ENCODE results near the gene ZNF581.

Gene ZNF581, protein sequence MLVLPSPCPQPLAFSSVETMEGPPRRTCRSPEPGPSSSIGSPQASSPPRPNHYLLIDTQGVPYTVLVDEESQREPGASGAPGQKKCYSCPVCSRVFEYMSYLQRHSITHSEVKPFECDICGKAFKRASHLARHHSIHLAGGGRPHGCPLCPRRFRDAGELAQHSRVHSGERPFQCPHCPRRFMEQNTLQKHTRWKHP

DNA sequence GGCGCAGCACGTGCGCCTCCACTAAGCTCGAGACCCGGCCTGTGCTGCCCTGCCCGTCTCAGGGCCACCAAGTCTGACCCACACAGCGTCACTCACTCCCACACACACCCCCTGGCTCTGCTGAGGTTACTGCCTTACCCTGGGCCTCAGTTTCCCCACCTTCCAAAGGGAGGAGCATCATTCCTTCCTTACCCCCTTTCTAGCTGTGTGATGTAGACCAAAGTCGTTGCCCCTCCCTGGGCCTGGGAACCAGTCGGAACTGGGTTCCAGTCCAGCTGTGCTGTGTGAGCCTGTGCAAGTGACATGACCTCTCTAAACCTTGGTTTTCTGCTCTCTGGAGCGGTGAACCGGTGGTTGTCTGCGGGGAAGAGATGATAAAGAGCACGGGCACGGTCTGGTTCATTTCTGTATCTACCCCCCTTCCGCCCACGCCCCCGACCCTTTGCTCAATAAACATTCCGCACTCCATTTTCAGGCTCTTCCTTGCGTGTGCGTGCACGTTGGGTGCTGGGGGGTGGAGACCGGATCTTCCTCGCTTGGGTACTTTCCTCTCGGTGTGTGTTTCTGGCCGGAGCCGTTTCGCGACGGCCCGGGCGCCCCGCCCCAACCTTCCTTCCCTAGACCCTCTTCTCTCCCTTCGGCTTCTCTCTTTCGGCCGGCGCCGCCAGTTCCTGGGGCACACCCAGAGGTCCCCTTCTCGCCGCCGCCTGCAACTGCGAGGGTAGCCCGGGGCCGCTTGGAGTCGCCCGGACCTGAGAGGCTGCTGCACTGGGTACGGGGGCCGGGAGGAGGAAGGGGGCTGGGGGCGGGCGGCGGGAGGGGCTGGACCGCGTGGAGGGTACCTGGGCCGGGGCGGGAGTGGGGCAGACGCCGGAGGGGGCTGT lies at the start of gene ZNF581:
Gene ZNF581, plus strand, starts transcription at position 647 of the 884 bp plus-strand sequence. CDS start 923 bp downstream, outside the sequence.
- DNase-seq: peak; percentile 78

DNA sequence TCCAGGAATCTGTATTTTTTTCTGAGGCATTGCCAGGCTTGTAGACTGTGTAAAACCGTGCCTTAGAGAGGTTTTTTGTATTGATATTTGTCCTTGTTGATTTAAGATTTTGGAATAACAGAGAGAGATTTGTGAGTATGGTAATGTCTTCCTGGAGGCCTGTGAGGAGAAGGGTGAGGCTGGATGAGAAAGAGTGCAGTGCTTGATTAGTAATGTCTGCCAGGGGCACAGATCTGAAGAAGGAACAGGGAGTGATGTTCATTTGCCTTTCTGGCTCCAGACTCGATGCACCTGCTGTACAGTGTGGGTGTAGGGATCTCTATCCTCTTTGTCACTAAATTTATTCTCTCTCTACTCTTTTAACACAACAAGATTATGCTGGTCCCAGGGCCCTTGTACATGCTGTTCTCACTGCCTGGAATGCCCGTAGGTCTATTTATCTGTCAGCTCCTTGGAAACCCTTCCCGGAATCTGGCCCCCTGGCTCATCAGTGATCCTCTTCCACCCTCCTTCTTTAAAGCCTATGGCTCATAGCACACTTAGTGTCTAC lies 48.4 kb upstream of the ZNF581 start:
- DNase-seq: no peak

DNA sequence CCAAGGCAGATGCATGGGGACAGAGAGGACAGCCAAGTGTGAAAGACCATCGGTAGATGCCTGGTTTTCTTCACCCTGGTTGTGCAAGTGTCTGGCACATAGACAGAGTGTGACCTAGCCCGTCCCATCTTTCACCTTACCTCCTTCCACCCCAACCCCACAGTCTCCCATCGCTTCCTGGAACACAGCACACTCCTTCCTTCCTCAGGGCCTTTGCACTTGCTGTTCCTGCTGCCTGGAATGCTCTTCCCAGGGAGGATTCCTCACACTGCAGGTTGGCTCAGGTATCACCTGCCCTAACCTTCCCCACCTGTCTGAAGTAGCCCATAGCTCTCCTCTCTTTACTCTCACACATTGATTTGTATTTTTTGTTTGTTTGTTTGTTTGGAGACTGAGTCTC lies 47.1 kb upstream of the ZNF581 start:
- DNase-seq: no peak

DNA sequence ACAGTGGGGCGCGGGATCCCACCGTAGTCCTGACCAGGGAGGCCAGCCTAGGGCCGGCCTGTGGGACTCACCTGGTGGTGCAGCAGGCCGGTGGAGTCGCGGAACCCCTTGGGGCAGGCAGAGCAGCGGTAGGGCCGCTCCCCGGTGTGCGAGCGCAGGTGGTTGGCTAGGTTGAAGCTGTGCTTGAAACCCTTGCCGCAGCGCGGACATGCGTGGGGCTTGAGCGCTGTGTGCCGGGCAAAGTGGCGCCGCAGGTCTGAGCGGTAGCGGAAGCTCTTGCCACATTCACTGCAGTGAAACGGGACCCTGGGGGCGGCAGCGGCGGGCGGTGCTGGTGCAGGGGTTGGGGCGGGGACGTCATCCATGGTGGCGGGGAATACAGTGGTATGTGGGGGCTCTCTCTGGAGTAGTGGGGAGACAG lies 45.9 kb upstream of the ZNF581 start:
- no peak for DNase-seq

DNA sequence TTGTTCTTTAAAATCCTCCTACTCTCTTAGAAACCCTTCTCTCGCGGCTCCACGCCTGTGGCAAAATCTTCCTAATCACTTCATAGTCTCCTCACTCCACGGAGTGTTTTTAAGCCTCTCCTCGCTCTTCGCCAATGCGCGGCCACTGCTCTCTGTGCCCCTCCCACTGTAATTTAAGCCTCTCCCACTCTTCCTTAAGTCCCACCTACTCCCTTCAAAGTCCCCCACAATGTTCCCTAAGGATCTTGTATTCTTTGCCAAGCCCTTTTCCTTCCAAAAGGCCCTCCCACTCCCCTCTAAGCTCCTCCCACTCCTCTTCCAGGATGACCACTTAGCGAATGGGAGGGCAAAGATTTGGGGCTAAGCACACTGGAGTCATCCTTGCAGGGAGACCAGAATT lies 45.4 kb upstream of the ZNF581 start:
- DNase-seq: no peak

DNA sequence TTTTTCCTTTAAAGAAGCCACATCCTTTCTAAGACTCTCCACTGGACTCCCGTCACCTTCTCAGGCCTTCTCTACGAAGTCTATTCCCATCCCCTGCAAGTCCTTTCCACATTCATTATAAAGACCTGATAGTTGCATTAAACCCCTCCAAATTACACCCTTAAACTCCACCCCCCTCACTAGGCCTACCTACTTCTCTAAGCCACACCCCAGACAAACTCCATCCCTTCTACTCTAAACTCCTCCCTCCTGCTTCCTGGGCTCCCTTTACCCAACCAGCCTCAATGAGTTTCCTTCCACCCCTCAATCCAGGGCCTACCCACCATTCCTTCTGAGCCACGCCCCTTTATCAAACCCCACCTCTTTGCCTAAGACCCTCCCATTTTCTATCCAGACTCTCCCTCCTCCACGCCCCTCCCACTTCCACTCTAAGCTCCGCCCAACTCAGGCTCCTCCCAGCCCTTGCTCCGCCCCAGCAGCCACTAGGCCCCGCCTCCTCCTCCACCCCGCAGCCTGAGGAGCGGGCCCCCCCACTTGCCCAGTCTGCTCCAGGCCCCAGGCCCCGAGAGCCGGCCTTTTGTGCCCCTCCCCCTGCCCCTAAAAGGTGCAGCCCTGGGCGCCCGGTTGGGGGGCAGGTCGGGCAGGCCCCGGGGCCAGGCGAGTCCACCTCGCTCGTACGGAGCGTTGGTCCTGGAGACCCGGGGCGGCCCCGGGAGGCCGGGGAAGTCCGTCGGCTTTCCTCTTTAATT lies 44.6 kb upstream of the ZNF581 start:
- DNase-seq: peak; percentile 95

DNA sequence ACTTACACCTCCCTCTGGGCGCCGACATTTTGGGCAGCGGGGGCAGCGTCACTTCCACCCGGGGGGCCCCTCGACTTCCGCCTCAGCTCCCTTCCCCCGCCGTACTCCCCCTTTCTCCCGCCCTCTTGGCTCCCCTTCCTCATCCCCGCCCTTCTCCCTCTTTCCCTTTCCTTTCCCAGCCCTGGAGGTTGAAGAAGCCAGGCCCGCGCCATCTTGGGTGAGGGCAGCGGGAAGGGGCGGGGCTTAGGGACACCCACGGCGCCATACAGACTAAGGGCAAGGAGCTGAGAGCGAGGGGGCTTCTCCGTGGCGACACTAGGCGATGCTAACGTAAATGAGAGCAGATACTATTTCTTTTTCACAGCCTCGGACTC lies 44.0 kb upstream of the ZNF581 start, which contains the start of gene FIZ1:
Gene FIZ1, minus strand, starts transcription at position 50 of the 374 bp plus-strand sequence. CDS start 1,652 bp downstream, outside the sequence.
- DNase-seq: peak; percentile 100

DNA sequence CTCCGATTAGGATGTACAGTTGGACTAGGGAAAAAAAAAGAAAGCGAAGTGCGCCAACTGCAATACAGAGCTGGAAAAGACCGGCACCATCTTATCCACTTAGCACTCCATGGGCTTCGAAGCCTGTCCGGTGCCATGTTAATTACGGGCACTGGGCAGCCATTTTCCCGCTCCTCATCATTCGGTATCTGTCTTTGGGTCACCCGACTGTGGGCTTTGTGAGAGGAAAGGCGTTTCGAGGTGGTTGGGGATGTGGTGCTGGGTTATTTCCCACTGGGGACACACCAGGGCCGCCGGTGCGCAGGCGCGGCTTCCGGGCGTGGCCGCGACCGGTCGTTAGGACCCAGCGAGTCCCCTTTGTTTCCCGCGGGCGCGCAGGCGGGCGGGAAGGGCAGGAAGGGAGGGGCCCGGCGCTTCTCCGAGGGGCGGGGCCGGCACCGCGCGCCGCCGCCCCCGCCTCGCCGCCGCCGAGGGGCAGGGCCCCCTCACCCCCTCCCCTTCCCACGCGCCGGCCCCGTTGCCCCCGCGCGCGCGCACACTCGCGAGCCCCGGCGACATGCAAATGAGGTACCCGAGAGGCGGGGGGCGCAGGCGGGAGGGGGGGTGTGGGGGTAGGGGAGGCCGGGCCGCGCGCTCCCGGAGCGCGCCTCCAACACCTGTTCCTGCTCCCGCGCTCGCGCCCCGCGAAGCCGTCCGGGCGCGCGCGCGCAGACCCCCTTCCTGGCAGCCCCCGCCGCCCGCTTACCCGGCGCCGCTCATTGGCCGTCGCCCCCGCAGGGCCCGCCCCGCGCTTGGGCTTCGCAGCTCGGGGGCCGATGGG lies 43.4 kb upstream of the ZNF581 start, which contains the start of gene ZNF524:
Gene ZNF524, plus strand, starts transcription at position 447 of the 820 bp plus-strand sequence. CDS start 1,825 bp downstream, outside the sequence.
- DNase-seq: peak; percentile 94

DNA sequence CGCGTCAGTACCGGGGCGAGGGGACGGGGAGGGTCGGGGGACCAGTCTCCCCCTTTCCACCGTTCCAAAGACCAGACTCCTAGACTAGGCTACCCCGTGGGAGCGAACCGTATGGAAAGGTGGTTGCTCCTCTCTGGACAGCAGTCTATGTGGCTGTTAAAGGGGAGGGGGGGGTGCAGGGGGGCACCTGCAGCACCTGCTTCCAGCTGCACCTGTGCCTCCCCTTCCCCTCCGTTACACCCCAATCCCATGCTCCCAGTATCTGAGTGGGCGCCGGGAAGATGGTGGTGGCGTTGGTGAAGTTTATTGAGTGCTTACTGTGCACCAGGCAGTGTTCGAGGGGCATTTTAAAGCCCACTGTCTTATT lies 42.8 kb upstream of the ZNF581 start:
- DNase-seq: no peak

DNA sequence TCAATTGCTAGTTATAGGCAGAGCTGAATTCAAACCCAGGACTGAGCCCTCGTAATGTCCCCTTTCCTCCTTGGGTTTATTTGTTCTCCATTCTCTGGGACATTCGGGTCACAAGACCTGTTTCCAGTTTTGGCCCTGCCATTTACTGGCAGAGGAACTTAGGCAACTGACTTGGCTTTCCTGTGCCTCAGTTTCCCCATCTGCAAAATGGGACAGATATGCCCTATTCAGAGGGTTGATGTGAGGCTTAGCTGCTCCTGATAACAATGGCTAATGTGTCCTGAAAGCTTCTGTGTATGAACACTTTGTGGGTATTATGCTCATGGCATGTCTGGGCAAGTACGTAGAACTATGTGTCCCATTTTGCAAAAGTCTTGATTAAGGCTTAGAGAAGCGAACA lies 42.4 kb upstream of the ZNF581 start:
- no peak for DNase-seq

DNA sequence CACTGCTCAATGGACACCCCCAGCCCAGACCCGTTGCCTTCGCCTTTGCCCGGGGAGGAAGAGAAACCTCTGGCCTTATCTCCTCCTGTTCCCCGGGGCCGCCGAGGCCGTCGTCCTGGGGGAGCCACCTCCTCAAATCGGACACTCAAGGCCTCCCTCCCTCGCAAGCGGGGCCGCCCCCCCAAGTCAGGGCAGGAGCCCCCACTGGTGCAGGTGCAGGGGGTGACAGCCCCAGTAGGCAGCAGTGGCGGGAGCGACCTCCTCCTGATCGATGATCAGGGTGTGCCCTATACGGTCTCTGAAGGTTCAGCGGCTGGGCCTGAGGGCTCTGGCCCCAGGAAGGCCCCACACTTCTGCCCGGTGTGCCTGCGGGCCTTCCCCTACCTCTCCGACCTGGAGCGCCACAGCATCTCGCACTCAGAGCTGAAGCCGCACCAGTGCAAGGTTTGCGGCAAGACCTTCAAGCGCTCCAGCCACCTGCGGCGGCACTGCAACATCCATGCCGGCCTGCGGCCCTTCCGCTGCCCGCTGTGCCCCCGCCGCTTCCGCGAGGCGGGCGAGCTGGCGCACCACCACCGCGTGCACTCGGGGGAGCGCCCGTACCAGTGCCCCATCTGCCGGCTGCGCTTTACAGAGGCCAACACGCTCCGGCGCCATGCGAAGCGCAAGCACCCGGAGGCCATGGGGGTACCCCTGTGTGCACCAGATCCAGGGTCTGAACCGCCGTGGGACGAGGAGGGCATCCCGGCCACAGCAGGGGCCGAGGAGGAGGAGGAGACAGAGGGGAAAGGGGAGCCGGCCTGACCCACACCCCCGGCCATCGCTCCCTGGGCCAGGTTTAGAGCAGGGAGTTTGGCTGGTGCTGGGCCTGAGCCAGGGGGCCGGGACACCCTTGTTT lies 41.1 kb upstream of the ZNF581 start:
- DNase-seq: no peak

DNA sequence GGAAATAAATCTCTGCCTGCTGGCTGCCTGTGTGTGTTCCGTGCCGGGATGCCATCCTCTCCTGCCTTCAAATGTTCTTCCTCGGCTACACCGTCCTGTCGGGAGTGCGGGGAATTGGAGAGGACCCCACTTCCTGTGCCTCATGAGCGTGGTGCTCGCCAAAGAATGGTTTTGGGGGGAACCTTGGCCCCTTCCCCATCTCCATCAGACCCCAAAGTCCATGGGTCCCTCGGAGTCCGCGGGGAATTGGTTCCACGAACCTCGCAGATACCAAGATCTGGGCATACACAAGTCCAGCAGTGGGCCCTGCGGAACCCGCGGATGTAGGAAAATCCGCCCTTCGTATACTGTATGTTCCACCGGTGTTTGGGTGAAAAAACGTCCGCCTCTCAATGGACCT lies 40.3 kb upstream of the ZNF581 start:
- no peak for DNase-seq

DNA sequence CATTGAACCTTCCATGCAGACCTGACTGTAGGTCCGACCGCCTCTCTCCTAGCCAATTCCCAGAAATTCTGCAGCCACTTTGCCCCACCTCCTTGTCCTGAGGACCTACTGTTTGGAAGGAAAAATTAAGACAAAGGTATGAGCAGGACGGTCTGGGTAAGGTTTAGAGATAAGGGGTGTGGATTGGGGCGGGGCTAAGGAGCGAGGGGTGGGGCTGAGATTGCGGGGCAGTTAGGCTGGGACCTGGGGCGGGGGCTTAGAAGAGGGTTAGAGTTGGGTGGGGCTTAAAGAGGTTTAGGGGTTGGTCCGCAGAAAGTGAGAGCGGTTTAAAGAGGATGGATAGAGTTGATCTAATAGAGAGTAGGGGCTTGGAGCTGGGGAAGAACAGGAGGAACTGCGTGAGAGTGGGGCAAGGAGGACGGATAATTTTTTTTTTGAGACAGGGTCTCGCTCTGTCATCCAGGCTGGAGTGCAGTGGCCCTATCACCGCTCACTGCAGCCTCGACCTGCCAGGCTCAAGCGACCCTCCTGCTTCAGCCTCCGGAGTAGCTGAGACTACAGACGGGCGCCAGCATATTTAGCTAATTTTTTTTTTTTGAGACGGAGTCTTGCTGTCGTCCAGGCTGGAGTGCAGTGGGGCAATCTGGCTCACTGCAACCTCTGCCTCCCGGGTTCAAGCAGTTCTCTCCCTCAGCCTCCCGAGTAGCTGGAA lies 39.7 kb upstream of the ZNF581 start:
- no peak for DNase-seq

DNA sequence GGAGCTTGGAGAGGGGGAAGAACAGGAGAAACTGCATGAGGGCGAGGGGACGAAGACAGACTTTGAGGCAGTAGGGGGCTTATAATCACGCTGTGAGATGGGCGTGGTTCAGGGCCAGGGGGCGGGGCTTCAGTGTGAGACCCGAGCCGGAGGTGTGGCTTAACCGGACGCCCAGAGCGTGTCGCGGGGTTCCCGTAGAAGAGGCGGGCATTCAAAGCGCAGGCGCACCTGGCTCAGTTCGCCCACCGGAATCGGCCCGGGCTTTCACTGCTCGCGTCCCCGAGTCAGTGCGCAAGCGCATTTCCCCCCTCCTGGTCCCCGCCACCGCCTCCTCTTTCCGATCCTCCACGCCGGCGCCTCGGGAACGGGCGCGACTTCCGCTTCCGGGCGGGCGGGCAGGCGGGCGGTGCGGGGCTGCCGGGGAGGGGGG lies 38.2 kb upstream of the ZNF581 start:
- DNase-seq: peak; percentile 99

DNA sequence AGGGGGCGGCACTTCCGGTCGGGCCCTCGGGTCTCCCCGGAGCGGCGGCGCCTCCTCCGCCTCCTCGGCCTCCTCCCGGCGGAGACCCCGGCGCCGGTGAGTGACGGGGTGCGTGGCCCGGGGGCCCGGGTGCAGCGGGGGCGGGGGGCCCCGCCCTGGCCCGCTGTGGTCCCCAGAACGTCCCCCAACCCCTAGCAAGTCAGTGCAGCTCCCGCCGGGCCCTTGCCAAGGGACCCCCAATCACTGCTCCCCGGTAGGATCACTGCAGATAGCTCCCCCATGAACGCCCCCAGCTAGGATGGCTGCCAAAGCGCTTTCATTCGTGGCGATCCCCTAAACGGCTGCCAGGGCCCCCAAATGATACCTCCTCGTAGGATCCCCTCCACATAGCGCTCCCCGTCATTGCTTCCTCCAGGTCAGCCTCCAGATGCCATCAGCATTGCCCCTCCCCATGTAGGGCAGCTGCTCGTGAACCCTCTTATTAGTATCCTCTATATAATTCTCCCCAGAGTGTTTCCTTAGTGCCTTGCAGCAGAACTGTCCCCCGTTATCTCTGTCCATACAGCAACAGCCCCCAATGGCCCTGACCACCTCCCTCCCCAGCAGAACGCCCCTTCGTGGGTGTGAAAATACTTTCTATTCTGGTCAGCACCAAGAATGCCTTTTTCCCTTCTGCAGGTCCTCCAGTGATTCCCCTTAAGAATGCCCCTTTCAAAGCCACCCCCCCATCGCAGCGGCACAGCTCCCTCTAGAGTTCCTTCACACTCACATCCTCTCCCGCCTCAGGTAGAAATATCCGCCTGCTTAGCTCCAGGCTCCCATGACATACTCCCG lies 37.6 kb upstream of the ZNF581 start, which contains the start of gene ZNF865:
Gene ZNF865, plus strand, starts transcription at position 11 of the 834 bp plus-strand sequence. CDS start 7,972 bp downstream, outside the sequence.
- DNase-seq: peak; percentile 86

DNA sequence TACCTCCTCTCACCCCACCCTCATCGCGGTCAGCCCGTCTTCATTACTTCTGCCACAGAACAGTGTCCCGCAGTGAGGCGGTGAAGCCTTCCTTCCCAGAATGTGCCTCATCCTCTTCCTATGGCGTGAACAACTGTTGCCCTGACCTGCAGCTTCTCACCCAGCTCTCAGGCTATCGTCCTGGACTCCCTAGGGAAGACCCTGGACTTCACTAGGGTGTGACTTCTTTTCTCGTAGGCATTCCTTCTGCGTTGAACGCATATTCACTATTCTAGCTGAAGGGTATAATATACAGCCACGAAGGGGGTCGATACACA lies 37.0 kb upstream of the ZNF581 start:
- DNase-seq: no peak

DNA sequence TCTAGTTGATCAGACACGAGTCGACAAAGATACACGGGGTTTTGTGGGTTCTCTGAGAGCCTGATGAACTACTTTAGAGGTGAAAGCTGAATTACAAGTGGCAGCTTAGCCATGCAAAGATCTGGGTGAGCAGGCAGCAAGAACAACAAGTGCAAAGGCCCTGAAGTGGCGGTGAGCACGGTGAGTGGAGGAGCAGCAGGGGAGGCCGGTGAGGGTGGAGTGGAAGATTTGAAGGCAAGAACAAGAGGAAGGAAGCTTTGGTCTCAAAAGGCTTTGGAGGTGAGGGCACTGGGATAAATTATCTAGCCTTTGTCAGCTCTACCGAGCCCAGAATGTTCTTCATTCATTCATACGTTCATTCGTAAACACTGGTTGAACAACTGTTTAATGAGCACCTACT lies 36.6 kb upstream of the ZNF581 start:
- DNase-seq: no peak

DNA sequence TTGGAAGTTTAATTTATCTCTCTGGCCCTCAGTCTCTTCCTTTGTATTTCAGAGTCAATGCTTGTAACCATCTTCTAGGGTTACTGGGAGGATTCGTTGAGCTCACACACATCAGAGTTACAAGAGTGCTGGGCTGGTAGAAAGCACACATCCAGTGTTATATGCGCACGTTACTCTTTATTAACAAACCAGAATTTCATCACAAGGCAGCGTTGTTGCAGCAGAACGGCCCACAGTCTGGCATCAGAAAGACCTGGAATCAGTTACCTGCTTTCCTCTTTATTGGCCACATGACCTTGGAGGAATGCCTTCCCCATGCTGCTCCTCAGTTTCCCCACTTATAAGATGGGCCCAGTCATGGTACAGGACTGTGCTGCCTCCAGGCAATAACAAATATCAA lies 34.1 kb upstream of the ZNF581 start:
- DNase-seq: no peak

DNA sequence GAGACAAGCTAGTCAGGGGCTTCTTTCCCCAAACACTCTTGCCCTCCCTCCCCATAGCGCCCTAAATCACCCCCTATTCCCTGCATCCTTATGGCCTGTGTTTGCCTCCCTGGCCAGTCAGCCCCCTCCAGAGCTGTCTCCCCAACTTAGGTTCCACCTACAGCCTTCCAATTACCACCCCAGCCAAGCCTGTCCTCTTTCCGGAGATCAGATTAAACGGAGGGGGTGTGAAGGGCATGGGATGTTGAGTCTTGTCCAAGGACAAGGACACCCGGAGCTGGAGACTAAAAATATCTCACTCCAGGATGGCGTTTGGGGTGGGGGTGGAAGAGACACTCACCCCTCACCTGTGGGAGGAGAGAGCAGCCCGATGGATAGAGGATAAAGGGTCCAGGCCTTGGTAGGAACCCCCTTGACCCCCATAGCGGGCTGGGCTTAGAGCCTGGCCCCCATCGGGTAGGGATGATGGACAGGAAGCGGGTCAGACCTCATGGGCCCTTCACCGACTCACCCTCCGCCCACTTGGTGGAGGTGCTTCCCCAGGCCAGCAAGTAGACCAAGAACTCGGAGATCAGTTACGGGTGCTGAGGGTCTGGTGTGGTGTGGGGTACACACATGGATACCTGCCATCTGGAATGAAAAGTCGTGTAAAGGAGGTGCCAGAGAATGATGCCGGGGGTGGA lies 32.0 kb upstream of the ZNF581 start:
- no peak for DNase-seq
